Mammary epithelial cell (primary cell): ENCODE measurements around the gene ASB8.

Experiments
- EZH2 ChIP-seq: IDR thresholded peaks from 2 replicates; pipeline ENCODE4 v1.6.1; 2012; ENCODE audit warnings: low read length, inconsistent platforms, borderline replicate concordance
- TF ChIP-seq, protein P1 (sequence below), 2 donors: IDR thresholded peaks in 1 of 2; conservative IDR thresholded peaks in 1 of 2; 2 replicates each; pipeline ENCODE4 v1.5.1; 2011 to 2012; ENCODE audit warnings: inconsistent platforms in 2 of 2, low read length in 2 of 2, mild to moderate bottlenecking in 2 of 2, control low read depth in 1 of 2, low read depth in 1 of 2; ENCODE audit not compliant: insufficient read depth in 1 of 2; ENCODE audit errors: extremely low read depth in 1 of 2

DNA sequence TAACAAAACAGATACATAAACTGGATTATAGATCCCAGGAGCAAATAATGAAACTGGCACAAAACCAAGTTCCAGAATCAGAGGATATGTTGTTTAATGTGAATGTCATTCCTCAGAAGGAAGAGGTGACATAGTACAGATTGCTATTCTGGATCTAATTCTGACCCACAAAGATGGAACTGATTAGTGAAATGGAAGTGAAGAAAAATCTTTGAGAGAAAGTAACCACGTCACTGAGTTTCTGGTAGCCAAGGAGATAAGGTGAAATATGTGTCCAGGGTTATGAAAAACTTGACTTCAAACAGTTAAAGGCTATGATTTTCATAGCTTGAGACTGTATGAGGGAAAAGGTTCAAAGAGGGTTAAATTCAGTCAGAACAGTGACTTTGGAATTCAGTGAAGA lies 37.5 kb upstream of the ASB8 start:
- TF ChIP-seq, protein P1, sequence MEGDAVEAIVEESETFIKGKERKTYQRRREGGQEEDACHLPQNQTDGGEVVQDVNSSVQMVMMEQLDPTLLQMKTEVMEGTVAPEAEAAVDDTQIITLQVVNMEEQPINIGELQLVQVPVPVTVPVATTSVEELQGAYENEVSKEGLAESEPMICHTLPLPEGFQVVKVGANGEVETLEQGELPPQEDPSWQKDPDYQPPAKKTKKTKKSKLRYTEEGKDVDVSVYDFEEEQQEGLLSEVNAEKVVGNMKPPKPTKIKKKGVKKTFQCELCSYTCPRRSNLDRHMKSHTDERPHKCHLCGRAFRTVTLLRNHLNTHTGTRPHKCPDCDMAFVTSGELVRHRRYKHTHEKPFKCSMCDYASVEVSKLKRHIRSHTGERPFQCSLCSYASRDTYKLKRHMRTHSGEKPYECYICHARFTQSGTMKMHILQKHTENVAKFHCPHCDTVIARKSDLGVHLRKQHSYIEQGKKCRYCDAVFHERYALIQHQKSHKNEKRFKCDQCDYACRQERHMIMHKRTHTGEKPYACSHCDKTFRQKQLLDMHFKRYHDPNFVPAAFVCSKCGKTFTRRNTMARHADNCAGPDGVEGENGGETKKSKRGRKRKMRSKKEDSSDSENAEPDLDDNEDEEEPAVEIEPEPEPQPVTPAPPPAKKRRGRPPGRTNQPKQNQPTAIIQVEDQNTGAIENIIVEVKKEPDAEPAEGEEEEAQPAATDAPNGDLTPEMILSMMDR (conservative IDR thresholded peaks at IDR 0.05 in 1 of 2, IDR thresholded peaks at IDR 0.05 in 1 of 2; ENCODE audit: extremely low read depth in 1 of 2, insufficient read depth in 1 of 2, low read depth in 1 of 2, low read length in 2 of 2): no peak
- no peak for TF ChIP-seq EZH2
